NCI-H524 treated with DMSO at 0.1 percent for 48 hours (cell line): ENCODE results near the gene SYDE1.
"Not testable (repeated sequence)": the region's sequence is repeated elsewhere in the genome, so short reads cannot be mapped to it uniquely, and the experiment has no call there.

Source experiments
- DNase-seq: peaks from one replicate; lab custom pipeline; 2025; lab: John Stamatoyannopoulos, UW

Gene SYDE1

DNA sequence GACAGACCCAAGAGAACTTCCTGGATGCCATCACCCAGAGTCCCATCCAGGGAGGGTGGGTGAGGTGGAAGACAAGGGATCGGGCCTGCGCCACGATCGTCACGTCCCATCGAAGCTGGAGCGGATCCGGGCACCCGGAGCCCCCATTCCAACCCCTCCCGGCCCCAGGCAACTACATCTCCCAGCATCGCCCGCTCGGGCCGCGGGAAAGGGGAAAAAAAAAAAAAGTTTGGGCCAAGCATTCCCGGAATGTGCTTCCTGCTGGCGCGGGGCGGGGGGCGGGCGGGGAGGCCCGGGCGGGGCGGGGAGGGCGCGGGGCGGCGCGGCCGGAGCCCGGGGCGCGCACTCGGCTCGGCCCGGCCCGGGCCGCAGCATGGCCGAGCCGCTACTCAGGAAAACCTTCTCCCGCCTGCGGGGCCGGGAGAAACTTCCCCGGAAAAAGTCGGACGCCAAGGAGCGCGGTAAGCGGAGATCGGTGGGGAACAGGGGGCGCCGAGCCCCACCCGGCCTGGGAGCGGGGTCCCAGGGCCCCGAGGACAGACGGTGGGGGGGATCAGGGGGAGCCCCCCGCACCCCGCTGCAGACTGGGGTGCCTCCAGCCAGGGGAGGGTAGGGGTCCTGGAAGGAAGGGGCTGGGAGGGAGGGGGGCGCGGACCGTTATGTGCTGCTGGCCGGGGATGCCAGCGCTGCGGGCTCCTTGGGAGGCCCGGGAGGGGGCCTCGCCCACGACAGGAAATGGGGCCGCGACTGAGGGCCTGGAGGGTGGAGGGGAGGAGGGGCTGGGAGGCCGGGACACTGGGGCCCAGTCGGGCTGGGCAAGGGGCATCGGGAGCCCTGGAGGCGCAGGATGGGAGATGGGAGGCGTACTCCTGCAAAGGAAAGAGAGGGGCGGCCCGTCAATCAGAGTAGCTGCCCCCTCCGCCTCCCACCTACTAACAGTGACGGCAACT lies at the start of gene SYDE1:
SYDE1 (plus strand) TSS at position 341 of the 950 bp plus-strand sequence; CDS start at position 374, 33 bp downstream.
- no peak for DNase-seq

DNA sequence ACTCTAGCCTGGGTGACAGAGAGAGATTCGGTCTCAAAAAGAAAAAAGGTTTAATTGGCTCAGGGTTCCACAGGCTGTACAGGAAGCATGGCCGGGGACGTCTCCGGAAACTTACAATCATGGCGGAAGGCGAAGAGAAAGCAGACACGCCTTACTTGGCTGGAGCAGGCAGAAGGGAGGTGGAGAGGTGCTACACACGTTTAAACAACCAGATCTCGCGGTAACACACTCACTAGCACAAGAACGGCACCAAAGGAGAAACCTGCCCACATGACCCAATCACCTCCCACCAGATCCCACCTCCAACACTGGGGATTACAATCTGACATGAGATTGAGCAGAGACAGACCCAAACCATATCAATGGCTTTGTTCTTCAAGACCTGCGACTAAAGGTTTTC lies 45.2 kb upstream of the SYDE1 start:
- no peak for DNase-seq

GRCh38 chr19:15070386-15070785 lies 36.8 kb upstream of the SYDE1 start:
- not testable (repeated sequence) for DNase-seq

DNA sequence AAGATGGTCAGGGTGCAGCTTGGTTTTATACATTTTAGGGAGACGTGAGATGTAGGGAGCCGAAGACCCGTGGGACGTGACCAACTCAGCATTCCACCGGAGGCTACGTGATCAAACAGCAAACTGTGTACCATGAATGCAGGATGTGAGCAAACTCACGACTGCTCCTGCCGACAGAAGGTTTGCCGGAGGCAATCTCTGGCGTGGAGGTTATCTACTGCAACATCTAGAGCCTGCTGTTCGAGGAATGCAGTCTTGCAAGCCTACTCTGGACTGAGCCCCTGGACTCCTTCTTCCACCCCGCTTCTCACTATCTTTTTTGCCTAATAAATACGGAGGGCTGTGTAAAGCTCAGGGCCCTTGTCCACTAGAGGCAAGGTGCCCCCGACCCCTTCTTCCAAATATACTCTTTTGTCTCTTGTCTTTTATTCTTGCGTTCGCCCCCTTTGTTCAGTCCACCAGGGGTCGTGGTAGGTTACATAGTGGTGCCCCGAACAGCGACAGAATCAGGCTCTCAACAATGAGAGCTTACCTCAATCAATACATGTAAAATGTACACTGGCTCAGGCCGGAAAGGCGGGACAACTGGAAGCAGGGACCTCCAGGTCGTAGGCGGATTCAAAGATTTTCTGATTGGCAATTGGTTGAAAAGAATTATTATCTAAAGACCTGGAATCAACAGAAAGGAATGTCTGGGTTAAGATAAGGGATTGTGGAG lies 34.1 kb upstream of the SYDE1 start:
- no peak for DNase-seq

- DNase-seq, result no peak
These were observed 32.8 kb upstream of the SYDE1 start for GRCh38 chr19:15074371-15074770.

- no peak for DNase-seq
These were observed 31.4 kb upstream of the SYDE1 start for GRCh38 chr19:15075806-15076205.

DNA sequence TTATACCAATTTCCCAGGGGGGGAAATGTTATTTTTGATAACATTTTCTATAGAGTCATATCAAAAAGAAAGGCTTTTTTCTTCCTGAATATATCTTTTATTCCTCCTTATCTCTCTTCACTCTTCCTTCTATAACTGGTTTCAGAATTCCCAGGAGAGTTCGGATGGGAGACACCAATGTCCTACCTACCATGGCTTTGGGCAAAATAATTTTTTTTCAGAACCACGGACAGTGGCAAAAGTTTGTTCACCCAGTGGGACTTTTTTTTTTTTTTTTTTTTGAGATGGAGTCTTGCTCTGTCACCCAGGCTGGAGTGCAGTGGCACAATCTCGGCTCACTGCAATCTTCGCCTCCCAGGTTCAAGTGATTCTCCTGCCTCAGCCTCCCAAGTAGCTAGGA lies 27.2 kb upstream of the SYDE1 start:
- DNase-seq, result not testable (repeated sequence)

- DNase-seq, result no peak
These were observed 25.3 kb upstream of the SYDE1 start, which contains the start of gene OR1I1 for GRCh38 chr19:15081911-15082310. TSS of gene OR1I1 (plus strand) at chr19:15082211. CDS start at chr19:15087066, 4,855 bp downstream.

DNA sequence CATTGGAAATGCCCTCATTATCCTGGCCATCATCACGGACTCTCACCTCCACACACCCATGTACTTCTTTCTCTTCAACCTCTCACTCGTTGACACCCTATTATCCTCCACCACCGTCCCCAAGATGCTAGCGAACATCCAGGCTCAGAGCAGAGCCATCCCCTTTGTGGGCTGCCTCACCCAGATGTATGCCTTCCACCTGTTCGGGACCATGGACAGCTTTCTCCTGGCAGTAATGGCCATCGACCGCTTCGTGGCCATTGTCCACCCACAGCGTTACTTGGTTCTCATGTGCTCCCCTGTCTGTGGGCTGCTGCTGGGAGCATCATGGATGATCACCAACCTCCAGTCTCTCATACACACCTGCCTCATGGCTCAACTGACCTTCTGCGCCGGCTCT lies 20.0 kb upstream of the SYDE1 start:
- DNase-seq, result no peak

DNA sequence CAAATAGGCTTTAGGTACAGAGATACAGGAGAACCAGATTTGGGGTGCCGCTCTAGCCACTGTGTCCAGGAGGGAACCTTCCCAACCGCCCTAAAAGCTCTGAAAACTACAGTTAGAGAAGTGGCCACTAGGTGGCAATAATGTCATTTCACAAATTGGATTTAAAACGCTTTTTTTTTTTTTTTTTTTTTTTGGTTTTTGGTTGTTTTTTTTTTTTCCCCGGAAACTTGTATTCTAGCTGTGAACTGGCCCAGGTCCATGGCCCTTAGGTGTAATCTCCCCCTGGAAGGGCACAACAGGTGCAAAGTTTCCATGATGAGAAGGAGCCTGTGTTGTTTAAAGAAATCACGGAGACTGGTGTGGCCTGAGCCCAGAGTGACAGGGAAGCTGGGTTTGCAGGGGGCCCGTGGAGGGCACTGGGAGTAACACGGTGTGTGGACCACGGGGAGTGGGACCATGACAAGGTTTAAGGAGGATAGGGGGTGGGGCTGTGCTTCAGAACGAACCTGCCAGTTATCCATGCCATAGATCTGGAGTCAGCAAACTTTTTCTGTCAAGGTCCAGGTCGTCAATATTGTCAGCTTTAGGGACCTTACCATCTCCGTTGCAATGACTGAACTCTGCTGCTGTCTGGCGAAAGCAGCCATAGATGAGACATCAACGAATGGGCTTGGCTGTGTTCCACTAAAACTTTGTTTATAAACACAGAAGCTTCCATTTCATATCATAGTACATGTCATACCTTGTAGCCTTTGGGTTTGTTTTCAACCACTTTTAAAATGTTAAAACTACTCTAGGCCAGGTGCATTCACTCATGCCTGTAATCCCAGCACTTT lies 15.1 kb upstream of the SYDE1 start:
- DNase-seq, result no peak

DNA sequence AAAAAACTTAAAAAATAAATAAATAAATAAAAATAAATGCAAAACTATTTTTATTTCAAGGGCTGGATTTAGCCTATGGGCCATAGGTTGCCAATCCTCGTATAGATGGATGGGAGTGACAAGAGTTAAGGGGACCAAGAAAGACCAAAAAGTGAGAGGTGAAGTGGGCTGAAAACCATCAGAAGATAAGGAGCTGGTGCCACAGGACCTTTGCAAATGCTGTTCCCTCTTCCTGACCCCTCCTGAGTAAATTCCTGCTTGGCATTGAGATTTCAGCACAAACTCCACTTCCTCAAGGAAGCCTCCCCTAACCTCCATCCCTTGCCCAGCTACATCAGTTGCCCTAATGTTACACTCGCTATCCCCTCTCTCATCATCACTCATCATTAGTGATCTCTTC lies 14.2 kb upstream of the SYDE1 start:
- DNase-seq, result no peak

DNA sequence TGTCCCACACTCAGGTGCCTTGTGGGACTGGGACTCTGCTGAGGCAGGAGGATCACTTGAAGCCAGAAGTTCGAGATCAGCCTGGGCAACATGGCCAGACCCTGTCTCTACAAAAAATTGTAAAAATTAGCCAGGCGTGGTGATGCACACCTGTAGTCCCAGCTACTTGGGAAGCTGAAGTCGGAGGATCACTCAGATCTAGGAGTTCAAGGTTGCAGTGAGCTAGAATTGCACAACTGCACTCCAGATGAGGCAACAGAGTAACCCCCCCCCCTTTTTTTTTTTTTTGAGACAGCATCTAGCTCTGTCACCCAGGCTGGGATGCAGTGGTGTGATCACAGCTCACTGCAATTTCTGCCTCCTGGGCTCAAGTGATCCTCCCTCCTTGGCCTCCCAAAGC lies 11.0 kb upstream of the SYDE1 start:
- DNase-seq, result no peak

GRCh38 chr19:15097980-15098379 lies 9.2 kb upstream of the SYDE1 start:
- DNase-seq, result not testable (repeated sequence)

GRCh38 chr19:15098460-15098859 lies 8.7 kb upstream of the SYDE1 start:
- DNase-seq, result no peak

DNA sequence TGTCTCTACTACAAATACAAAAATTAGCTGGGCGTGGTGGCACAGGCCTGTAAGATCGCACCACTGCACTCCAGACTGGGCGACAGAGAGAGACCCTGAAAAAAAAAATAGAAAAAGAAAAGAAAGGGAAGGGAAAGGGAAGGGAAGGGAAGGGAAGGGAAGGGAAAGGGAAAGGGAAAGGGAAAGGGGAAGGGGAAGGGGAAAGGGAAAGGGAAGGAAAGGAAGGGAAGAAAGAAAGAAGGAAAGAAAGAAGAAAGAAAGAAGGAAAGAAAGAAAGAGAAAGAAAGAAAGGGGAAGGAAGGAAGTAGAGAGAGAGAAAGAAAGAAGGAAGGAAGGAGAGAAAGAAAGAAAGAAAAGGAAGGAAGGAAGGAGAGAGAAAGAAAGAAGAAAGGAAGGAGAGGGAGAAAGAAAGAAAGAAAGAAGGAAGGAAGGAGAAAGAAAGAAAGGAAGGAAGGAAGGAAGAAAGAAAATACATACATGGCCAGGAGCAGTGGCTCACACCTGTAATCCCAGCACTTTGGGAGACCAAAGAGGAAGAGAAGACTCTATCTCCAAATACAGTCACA lies 8.1 kb upstream of the SYDE1 start:
- DNase-seq, result no peak

- DNase-seq, result no peak
These were observed 5.6 kb upstream of the SYDE1 start for GRCh38 chr19:15101479-15102082.

- no peak for DNase-seq
These were observed 3.2 kb upstream of the SYDE1 start for GRCh38 chr19:15104003-15104402.

DNA sequence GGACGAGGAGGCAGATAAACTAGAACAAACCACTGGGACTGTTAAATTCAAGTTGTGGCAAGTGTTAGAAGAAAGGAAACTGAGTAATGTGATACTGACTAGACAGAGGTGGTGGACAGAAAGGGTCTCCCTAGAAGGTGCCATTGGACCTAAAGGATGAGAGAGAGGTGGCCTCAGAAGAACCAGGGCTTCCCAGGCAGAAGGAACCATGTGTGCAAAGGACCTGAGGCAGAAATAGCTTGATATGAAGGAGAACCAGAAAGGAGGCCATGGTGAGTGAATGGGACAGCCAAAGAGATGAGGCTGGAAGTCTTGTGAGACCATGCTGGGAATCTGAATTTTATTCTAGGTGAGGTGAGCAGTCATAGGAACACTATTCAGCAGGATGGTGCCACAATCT lies 2.8 kb upstream of the SYDE1 start:
- no peak for DNase-seq

- DNase-seq, result no peak
These were observed 2.2 kb upstream of the SYDE1 start for GRCh38 chr19:15105044-15105443.

- DNase-seq, result no peak
These were observed 1.1 kb downstream of the SYDE1 start for GRCh38 chr19:15108145-15108844.
